HG03159 (cell line): ENCODE measurements around the gene RIMBP2.

Experiments used
- ATAC-seq: cut with Tn5 transposase; IDR thresholded peaks from one replicate; pipeline ENCODE4 v1.9.1; 2021; ENCODE audit warnings: mild to moderate bottlenecking, moderate library complexity; ENCODE audit not compliant: unreplicated experiment

Gene RIMBP2

GRCh38 chr12:130474599-130475269, 241.4 kb downstream of the RIMBP2 start:
- ATAC-seq = no peak

- ATAC-seq = no peak
Observed at GRCh38 chr12:130473266-130473665, 242.8 kb downstream of the RIMBP2 start.

- no peak for ATAC-seq
Observed at GRCh38 chr12:130470969-130471368, 245.1 kb downstream of the RIMBP2 start.

- no peak for ATAC-seq
Observed at GRCh38 chr12:130469552-130469951, 246.5 kb downstream of the RIMBP2 start.

GRCh38 chr12:130468700-130469245, 247.3 kb downstream of the RIMBP2 start:
- ATAC-seq = no peak

- ATAC-seq = no peak
Observed at GRCh38 chr12:130468186-130468585, 247.9 kb downstream of the RIMBP2 start.

GRCh38 chr12:130465626-130466025, 250.5 kb downstream of the RIMBP2 start:
- no peak for ATAC-seq

GRCh38 chr12:130465046-130465445, 251.1 kb downstream of the RIMBP2 start:
- no peak for ATAC-seq

- no peak for ATAC-seq
Observed at GRCh38 chr12:130463818-130464670, 252.1 kb downstream of the RIMBP2 start.

- no peak for ATAC-seq
Observed at GRCh38 chr12:130463275-130463658, 252.8 kb downstream of the RIMBP2 start.

- ATAC-seq = no peak
Observed at GRCh38 chr12:130462558-130463274, 253.4 kb downstream of the RIMBP2 start.

GRCh38 chr12:130461839-130462557, 254.1 kb downstream of the RIMBP2 start:
- no peak for ATAC-seq

GRCh38 chr12:130461447-130461815, 254.7 kb downstream of the RIMBP2 start:
- ATAC-seq = no peak

- ATAC-seq = no peak
Observed at GRCh38 chr12:130460611-130461446, 255.3 kb downstream of the RIMBP2 start.

- no peak for ATAC-seq
Observed at GRCh38 chr12:130459916-130460315, 256.2 kb downstream of the RIMBP2 start.

GRCh38 chr12:130458341-130458740, 257.8 kb downstream of the RIMBP2 start:
- ATAC-seq = no peak

- ATAC-seq = no peak
Observed at GRCh38 chr12:130457215-130457614, 258.9 kb downstream of the RIMBP2 start.

GRCh38 chr12:130456375-130457199, 259.5 kb downstream of the RIMBP2 start:
- ATAC-seq = no peak

GRCh38 chr12:130455161-130455560, 260.9 kb downstream of the RIMBP2 start:
- ATAC-seq = no peak
